ENCODE measurements around the gene IFT57.
A peak's percentile ranks its signal among the peaks of the same experiment; 100 is the strongest.
"Not testable (repeated sequence)": the region's sequence is repeated elsewhere in the genome, so short reads cannot be mapped to it uniquely, and the experiment has no call there.

IFT57 gene

GRCh38 chr3:108158251-108158650 is 64.0 kb downstream of the IFT57 start:
- DNase-seq (ENCODE audit: low read depth): no peak

GRCh38 chr3:108157273-108157672 is 65.0 kb downstream of the IFT57 start:
- no peak for DNase-seq (ENCODE audit: low read depth)

GRCh38 chr3:108156312-108156853 is 65.8 kb downstream of the IFT57 start:
- DNase-seq (ENCODE audit: low read depth): no peak

GRCh38 chr3:108155642-108156041 is 66.6 kb downstream of the IFT57 start:
- DNase-seq (ENCODE audit: low read depth): not testable (repeated sequence)

- no peak for DNase-seq (ENCODE audit: low read depth)
Measured at GRCh38 chr3:108153451-108153981, 68.7 kb downstream of the IFT57 start.

GRCh38 chr3:108152274-108152673 is 70.0 kb downstream of the IFT57 start:
- no peak for DNase-seq (ENCODE audit: low read depth)

GRCh38 chr3:108150200-108150599 is 72.0 kb downstream of the IFT57 start:
- DNase-seq (ENCODE audit: low read depth): no peak

GRCh38 chr3:108146139-108146538 is 76.1 kb downstream of the IFT57 start:
- DNase-seq (ENCODE audit: low read depth): no peak

GRCh38 chr3:108145578-108145977 is 76.6 kb downstream of the IFT57 start:
- DNase-seq (ENCODE audit: low read depth): no peak

- DNase-seq (ENCODE audit: low read depth): no peak
Measured at GRCh38 chr3:108137460-108137814, 84.8 kb downstream of the IFT57 start.

GRCh38 chr3:108136561-108137459 is 85.4 kb downstream of the IFT57 start:
- DNase-seq (ENCODE audit: low read depth): no peak

- no peak for DNase-seq (ENCODE audit: low read depth)
Measured at GRCh38 chr3:108134555-108134880, 87.7 kb downstream of the IFT57 start.

GRCh38 chr3:108133858-108134554 is 88.2 kb downstream of the IFT57 start:
- DNase-seq (ENCODE audit: low read depth): no peak

- no peak for DNase-seq (ENCODE audit: low read depth)
Measured at GRCh38 chr3:108133048-108133369, 89.2 kb downstream of the IFT57 start.

GRCh38 chr3:108131475-108132134 is 90.6 kb downstream of the IFT57 start:
- DNase-seq (ENCODE audit: low read depth): no peak

- DNase-seq (ENCODE audit: low read depth): no peak
Measured at GRCh38 chr3:108130701-108131474, 91.3 kb downstream of the IFT57 start.

- DNase-seq (ENCODE audit: low read depth): no peak
Measured at GRCh38 chr3:108130236-108130635, 92.0 kb downstream of the IFT57 start.

GRCh38 chr3:108127301-108127988 is 94.8 kb downstream of the IFT57 start:
- DNase-seq (ENCODE audit: low read depth): no peak

- no peak for DNase-seq (ENCODE audit: low read depth)
Measured at GRCh38 chr3:108126348-108126747, 95.9 kb downstream of the IFT57 start.

- DNase-seq (ENCODE audit: low read depth): peak; percentile 20
Measured at GRCh38 chr3:108125550-108126071, 96.6 kb downstream of the IFT57 start.

GRCh38 chr3:108125153-108125543 is 97.1 kb downstream of the IFT57 start:
- DNase-seq (ENCODE audit: low read depth): no peak
